NCI-H82 treated with DMSO at 0.1 percent for 48 hours (cell line): ENCODE measurements around the gene CDH23.

Experiments
- DNase-seq: peaks from one replicate; lab custom pipeline; 2025; ENCODE audit not compliant: unreplicated experiment; lab: John Stamatoyannopoulos, UW

Gene CDH23

DNA sequence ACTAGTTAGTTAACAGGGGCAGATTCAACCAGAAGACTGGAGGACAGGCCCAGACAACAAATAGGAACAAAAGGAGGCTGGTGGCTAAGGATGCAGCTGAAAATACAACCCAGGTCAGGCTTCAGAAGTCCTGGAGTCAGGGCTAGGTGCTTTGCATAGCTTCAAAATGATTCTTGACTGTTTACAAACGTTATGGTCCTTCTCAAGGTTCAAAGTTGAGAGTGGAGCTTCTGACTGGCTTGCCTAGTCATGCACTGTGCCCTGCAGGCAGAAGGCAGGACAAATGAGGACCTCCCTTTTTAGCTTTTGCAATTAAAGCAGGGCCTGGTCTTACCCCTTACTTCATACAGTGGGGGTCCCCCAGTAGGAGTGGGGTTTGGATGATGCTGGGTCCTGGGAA is 4.4 kb upstream of the CDH23 start:
- DNase-seq: no peak

DNA sequence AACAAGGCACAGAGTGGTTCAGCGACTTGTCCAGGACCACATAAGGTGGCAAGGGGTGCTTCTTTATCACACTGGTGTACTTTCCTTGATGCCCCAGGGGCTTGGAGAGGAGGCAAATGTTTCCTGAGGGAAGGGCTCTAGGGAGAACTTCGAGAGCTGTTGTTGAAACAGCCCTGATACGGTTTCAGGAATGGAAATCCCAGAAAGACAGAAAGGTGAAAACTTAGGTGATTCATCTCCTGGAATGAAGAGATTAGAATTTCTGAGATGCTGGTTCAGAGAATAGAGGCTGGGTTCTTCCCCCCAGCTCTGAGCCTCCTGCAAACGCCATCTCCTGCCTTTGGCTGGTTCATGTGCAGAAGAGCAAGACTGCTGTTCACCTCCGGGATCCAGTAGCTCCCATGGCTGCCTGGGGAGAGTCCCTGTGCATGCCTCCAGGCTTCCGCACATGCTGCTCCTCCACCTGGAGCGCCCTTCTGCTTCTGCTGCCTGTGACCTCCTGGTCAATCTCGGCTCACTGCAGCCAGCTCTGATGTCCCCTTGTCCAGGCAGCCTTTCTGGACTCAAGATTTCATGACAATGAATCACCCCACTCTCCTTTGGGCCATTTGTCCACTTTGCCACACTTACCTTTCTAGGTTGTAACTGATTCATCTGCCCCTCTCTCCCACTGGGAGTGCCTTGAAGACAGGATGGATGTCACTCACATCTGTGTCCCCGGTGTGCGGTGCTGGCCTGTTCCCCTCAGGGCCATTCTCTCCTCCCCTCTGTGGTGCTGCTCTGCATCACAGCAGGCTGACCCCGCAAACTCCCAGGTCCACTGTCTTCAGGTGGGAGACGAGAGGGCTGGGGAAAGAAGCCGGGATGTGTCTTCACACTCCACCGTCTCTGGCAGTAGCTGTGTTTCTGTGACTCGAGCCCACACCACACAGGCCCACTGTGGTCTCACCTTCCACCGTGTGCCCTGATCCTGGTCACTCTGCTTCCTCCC is 3.6 kb upstream of the CDH23 start:
- no peak for DNase-seq

DNA sequence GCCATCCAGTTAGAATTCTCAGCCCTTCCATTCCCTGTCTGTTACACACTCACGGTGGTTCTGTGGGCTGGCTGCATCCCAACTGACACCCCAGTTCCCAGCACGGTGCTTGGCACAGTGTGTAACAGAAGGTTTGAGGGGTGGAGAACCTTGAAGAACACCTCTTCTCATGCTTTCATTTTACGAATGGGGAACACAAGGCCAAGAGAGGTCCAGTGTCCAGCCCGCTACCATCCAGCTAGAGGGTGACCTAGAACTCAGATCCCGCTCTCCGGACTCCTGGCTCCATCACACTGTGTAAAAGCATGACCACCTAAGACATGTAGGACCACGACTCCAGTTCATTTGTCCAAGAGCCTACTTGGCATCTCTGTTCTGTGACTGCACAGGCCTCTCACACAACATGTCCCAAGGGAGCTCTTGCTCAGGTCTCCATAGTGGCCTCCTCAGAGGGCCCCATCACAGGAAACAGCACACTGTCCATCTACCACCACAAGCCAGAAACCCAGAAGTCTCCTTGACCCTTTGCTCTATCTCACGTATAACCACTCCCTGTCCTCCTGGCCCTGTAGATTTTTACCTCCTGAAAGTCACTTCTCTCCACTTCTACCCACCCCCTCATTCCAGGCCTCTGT is 2.8 kb upstream of the CDH23 start:
- DNase-seq: no peak

DNA sequence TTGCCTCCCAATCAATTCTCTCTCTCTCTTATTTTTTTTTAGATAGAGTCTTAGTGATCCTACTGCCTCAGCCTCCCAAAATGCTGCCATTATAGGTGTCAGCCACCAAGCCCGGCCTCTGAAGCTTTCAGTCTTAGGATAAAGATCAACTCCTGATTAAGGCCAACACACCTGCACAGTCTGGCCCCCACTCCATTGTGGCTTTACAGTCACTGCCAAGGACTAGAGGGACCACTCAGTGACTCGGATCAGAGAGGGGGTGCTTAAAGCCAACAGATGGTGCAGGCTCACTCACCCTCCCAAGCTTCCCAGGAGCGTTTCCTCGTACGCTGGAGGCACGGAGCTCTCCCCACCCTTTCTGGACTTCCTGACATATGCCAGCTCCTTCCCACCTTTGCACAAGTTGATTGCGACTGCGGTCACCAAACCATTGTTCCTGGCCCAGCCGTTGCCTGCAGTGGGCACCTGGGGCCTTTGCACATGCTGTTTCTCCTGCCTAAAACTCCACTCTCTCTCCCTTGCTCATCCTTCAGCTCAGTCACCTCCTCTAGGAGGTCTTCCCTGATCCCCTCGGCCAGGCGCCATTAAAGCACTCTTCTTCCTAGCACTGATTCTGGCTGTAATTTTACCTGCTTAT is 1.7 kb upstream of the CDH23 start:
- peak; percentile 77 for DNase-seq

DNA sequence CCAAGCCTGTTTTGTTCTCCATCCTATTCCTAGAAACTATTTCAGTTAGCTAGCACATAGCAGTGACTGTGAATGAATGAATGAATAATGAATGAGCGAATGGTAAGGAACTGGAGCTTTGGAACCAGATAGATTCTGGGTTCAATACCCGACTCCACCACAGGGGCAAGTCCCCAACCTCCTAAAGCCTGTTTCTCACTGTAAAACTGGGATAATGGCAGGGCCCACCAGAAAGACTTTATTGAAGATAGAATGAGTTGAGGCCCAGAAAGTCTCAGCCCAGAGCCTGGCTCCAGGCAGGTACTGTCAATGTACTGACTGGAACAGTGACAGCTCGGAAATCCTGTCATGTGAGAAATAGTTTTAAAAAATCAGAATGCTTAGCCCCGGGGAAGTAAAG is 1.1 kb upstream of the CDH23 start:
- no peak for DNase-seq

DNA sequence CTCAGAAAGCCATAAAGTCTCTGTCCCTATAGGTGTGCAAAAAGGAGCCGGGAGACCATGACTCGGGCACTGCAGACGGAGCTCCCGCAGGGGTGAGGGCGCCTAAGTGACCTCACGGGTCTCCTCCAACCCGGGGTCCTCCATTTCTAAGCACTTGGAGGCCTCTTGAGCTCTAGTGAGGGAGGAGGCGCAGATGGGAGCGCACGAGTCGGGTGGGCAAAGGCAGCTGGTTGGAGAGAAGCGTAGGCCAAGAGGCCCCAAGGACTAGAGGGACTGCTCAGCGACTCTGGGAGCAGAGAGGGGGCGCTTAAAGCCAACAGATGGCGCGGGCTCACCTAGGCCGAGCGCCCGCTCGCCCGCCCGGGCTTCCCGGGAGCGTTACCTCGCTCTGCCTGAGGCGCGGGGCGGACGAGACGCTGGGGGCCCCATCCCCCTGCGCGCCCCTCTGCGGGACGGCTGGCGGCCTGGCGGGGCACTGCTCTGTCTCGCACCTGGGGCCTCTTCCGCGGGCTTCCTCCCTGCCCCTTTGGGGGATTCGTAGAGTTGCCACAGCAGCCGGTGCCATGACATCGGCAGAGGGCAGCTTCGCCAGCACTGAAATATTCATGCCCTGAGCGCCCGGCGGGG is 523 bp upstream of the CDH23 start:
- DNase-seq: peak; percentile 75

DNA sequence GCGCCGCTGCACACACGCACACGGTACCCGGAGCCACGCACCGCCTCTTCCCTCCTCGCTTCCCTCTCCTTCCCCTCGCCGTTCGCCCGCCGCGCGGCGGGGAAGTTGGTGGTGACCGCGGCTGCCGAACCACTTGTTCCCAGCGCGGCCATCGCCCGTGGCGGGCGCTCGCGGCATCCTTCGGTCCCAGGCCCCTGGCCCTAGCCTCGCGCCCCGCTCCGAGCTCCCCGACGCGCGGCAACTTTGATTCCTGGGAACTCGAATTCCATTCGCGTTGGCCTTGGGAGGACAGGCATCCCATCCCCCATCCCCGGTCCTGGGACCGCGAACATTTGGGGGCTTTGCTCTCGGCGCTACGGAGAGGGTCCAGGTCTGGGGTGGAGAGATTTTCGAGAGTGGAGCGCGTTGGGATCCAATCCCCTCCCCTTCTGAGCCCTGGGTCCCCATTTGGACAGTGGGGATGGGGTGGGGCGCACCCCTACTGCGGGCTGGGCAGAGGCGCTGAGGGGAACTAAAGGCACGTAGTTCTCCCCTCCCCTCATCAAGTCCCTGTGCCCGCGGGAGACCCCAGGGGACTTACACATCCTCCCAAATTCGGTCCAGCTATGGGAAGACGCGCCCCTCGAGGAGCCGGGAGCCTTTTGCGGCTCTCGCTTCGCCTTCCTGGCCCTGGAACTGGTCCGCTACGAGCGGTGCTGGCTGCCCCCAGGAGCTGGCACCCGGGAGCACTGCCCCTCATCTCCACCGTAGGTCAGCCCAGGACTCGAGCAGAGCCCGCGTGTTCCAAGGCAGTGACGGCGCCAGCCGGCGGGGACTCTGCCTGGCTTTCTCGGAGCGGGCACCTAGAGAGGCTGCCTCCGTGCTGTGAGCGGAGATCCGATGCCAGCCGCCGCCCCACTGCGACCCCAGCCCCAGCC is 834 bp downstream of the CDH23 start:
- no peak for DNase-seq

DNA sequence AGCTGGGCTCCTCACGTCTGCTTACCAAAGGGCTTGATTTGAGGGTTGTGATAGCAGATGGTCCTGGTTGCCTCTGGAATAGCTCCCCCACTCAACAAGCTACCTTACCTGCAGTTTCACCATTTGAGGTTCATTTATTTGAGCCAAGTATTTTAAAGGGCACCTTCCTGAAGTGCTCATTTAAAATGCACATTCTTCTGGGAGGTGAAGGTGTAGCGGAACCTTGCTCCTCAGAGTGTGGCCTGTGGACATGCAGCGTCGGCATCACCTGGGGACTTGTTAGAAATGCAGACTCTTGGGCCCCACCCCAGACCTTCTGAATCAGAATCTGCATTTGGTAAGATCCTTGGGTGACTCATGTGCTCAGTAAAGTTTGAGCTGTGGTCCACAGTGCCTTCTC is 2.3 kb downstream of the CDH23 start:
- no peak for DNase-seq

DNA sequence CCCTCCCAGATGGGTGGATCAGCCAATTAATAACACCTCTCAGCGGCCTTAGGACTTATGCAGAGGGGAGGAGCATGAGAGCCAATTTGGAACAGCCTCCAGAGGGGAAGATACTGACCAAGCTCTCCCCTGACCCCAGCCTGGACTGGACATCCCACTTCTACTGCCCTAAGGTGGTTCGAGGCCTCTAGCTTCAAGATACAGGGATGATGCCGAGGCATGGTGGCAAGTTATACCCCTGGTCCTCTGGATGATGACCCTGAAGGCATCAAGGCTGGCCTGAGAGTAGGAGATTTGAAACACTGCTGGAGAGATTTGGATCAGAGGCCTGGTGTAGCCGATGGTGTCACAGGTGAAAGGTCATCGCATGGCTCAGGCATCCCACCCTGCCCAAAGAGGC is 3.2 kb downstream of the CDH23 start:
- no peak for DNase-seq

DNA sequence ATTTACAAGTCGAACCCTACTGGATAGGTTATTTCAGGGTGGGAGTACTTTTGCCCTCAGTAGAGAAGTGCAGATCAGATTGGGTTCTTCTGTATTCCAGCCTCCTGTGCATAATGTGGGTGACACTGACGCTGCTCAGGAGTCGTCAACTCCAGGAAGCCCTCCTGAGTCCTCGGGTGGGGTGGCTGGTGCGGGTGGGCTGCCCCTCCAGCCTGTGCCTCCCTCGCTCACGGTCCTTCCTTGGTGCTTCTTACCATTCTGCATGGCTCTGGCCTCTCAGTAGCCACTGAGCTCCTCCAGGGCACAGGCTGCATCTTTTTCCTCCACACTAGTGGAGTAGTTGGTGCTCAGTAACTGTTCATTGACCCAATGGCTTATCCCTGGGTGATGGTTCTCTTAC is 4.3 kb downstream of the CDH23 start:
- DNase-seq: no peak

DNA sequence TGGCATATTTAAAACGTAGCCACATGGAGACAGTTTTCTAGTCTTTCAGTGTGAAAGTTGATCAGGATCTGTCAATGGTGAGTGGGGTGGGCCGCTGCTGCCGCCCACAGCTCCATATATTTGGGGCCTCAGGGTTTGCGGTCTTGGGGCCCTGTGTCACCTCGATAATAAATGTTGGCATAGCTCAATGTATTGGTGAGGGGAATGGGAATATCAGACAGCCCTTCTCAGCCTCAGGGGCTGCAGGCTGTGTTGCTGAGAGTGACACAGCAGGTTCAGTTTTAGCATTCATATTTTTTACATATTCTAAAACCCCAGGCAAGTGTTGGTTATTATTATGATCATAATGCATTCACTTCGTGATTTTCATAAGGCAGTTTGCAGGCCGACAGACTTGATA is 5.3 kb downstream of the CDH23 start:
- no peak for DNase-seq

DNA sequence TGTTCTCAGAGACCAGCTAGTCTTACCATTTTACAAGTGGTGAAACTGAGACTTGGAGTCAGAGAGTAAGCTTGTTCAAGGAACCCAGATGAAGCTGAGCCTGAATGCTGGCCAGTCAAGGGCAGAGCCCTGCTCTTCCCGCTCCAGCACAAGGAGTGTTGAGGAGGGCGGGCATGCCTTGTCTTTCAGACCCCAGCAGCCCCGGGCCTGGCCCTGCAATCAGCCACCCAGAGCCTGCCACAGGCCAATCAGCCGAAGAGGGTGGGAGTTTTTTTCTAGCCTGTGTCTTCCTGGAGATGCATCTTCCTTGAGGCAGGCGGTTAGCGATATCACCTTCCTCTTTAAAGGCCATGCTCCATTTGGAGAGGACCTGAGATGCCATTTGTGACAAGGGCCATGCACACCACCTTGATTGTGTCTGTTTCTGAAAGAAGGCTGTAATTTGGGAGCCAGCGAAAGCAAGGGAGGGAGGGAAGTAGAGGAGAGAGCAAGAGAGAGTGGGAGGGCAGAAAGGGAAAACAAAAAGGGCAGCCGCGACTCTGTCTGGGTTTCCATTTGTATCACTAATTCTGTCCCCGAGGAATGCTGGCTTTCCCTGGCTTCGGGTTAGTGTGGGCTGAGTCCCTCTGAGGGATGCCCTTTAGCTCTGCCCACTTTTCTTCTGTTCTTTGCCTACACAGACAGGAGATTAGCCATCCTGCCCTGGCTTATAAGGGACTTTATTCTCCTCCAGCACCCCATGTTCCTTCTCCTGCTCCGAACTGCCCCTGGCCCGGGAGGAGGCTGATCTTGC is 8.0 kb downstream of the CDH23 start:
- DNase-seq: no peak

DNA sequence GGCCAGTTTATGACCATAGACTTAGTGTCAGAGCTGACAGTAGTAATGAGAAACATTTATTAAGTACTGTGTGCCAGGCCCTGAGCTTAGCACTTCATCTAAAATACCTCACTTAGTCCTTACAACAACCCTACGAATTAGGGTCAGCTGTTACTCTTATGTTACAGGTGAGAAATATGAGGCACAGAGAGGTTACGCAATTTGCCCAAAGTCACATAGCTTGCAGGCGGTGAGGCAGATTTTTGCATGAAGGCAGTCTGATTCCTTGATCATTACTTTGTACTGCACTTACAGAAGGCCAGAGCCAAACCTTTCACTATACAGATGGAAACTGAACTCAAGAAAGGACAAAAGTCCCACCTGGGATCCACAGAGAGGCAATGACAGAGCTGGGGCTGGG is 10.2 kb downstream of the CDH23 start:
- DNase-seq: no peak

DNA sequence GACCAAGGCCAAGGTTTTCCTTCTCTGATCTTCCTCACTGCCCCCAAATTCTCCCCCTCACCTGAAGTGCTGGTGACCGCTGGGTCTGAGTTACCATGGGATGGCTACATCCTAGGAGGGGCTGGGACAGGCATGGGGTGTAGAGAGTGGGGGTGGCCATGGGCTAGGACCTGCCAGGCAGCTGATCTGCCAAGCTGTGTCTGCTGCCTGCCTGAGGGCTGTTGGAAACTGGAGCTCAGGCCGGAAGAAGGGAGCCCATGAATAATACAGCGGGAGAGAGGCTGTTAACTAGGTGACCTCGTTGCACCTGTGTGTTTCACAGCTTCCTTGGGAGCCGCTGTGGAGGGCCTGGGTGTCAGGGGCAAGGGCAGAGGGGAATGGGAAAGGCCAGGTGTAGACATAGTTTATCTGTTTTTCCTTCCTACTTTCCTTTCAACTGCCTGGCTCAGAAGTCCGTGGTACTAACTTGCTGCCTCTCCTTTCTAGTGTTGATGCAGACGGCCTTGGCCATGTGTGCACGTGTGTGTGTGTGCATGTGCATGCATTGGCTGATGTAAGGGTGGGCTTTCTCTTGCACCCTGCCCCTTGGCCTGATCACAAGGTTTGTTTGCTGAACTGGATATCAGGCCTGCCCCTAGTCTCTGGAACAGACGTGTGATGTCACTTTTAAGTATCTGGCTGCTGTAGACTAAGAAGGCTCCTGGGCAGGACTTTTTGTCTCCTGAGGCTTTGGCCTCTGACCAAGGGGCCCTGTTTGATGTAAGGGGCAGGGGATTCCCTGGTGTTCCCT is 11.9 kb downstream of the CDH23 start:
- DNase-seq: no peak

DNA sequence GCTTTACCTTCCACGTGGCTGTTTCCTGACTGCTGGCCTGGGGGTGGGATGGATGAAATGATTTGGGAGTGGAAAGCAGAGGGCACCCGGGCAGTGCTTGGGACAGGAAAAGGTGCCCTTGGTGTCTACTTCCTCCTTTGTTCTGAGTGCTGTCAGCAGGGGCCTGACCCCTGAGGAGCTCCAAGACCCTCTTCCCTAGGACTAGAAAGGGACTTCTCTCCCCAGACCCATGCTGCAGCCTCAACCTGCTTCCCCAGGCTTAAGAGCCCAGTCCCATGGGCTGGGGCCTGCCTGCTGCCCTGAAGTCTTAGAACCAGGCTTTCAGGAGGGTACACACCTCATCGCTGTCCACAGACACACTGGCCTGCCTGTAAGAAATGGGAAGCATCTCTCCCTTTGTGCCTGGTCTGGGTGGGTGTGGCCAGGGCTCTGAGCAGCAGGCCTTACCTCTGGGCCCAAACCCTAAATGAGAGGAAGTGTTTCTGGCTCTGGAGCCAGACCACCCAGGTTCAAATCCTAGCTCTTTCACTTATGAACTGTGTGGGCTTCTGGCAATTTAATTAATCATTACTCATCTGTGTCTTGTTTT is 12.9 kb downstream of the CDH23 start:
- DNase-seq: no peak

DNA sequence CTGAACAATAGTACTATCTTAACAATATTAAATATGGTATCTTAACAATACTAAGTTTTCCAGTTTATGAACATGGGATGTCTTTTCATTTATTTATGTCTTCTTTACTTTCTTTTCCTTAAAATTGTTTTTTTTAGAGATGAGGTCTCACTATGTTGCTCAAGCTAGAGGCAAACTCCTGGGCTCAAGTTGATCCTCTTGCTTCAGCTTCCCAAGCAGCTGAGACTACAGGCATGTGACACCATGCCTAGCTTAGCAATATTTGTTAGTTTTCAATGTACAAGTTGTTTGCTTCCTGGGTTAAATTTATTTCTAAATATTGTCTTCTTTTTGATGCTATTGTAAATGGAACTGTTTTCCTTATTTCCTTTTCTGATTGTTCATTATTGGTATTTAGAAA is 16.9 kb downstream of the CDH23 start:
- no peak for DNase-seq

DNA sequence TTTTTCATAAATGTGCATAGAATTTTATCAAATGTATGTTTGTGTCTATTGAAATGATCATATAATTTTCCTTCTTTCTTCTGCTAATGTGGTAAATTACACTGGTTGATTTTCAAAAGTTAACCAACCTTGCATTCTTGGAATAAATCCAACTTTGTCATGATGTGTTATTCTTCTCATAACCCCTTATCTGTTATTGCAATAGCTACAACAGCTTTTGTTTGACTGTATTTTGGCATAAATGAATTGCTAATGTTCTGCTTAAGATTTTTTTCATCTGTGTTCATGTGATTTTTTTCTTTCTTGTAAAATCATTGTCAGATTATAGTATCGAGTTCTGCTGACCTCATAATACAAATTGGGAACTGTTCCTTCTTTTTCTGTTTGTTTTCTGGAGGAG is 17.6 kb downstream of the CDH23 start:
- DNase-seq: no peak

DNA sequence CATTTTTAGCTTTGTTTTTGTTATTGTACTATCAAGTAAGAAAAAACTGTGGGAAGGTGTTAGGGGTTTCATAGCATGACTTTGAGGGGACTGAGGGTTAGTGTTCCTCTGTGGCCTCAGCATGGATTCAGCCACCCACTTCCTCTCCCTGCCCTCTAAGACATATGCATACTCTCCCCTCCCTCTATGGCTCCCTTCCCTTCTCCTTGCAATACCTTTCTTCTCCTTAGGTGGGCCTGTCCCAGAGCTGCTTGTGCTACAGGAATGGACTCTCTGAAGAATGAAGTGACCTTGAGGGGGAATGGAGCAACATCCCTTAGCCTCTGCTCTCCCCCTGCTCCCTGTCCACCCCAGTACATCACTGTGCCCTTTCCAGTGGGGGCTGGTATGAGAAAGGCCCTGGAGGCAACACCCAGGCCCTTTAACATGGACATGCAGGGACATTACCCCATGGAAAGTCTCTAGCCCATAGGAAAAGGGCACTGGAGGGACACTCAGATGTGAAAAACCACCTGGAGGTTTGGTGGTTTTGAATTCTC is 22.4 kb downstream of the CDH23 start:
- no peak for DNase-seq
